Stomach (tissue), 8 donors: Measurements from ENCODE around the gene CCDC160. TPM values are rescaled to one million over a fixed set of nuclear protein-coding genes. Genes with fewer than 3 reads are reported as not detected.

Source experiments
- polyA plus RNA-seq, 3 donors: library from polyadenylated mRNA; stranded (reverse); fragments of 200-250 nt; gene quantifications; one replicate each; pipeline ENCODE4 v1.2.3, GENCODE V29; 2013
- total RNA-seq, 5 donors: library from RNA; depleted of rRNA; stranded (reverse); fragments of >200 nt; gene quantifications; one replicate each; pipeline versions ENCODE4 v1.1.0 to v1.2.3, GENCODE V29; 2014 to 2016
- donor health status: healthy with polysubstance abuse.
- donor health status: Bipolar disorder and iron deficiency.
- donor health status: healthy.

CCDC160 gene
- total and polyA plus RNA-seq, 8 donors = 0.53 to 1.2 (median 0.62) TPM; not detected in 4

Other genes starting within 250 kb of the CCDC160 start
- 10 to 100 TPM in 4 of 5 donors, under 1 TPM in 1; 0.58 to 32.3 (median 11.1) TPM for gene PHF6, start 136.1 kb downstream of the CCDC160 start, total RNA-seq
- 1 to 10 TPM; 3.7 to 4.5 (median 4.4) TPM for gene PHF6, start 136.1 kb downstream of the CCDC160 start, polyA plus RNA-seq
- 10 to 100 TPM in 3 of 5 donors, 1 to 10 TPM in 1, under 1 TPM in 1; 0.87 to 81.1 (median 13.5) TPM for gene HPRT1, start 223.0 kb downstream of the CCDC160 start, total RNA-seq
- 10 to 100 TPM; 34.5 to 79.4 (median 45.8) TPM for gene HPRT1, start 223.0 kb downstream of the CCDC160 start, polyA plus RNA-seq